SK-N-MC (cell line): ENCODE data around the gene DNASE1L1.

Source experiments
- EZH2 ChIP-seq: fragments of 200-600 bp; sonication (generic); IDR thresholded peaks from one replicate; pipeline ENCODE4 v1.6.1; 2017; ENCODE audit warnings: antibody characterized with exemption
- FOXP2 ChIP-seq: optimal IDR thresholded peaks from 2 replicates; pipeline ENCODE3; 2011; ENCODE audit warnings: mild to moderate bottlenecking, moderate library complexity; ENCODE audit not compliant: insufficient read depth; ENCODE audit errors: extremely low read length, control extremely low read depth
- POLR2AphosphoS5 ChIP-seq: IDR thresholded peaks from 2 replicates; pipeline ENCODE4 v1.6.1; 2012; ENCODE audit warnings: mild to moderate bottlenecking, low read depth, low read length, borderline replicate concordance

- TF ChIP-seq POLR2AphosphoS5 (no peak), EZH2 (no peak), FOXP2 (no peak)
Measured at GRCh38 chrX:154443992-154444754, 35.1 kb upstream of the DNASE1L1 start, which contains the start of gene FAM50A.
